GM23248 (cell line): Measurements from ENCODE around the gene PEPD.

ENCODE experiments used
- EZH2 ChIP-seq: fragments of 200-600 bp; sonication (generic); IDR thresholded peaks from 2 replicates; pipeline ENCODE4 v1.6.1; 2018; ENCODE audit warnings: antibody characterized with exemption, mild to moderate bottlenecking; ENCODE audit not compliant: insufficient read depth, poor library complexity, severe bottlenecking
- EZH2phosphoT487 ChIP-seq: fragments of 200-600 bp; sonication (generic); IDR thresholded peaks from 2 replicates; pipeline ENCODE4 v1.6.1; 2018; ENCODE audit warnings: antibody characterized with exemption, moderate library complexity, mild to moderate bottlenecking, low read depth; ENCODE audit not compliant: insufficient read depth

DNA sequence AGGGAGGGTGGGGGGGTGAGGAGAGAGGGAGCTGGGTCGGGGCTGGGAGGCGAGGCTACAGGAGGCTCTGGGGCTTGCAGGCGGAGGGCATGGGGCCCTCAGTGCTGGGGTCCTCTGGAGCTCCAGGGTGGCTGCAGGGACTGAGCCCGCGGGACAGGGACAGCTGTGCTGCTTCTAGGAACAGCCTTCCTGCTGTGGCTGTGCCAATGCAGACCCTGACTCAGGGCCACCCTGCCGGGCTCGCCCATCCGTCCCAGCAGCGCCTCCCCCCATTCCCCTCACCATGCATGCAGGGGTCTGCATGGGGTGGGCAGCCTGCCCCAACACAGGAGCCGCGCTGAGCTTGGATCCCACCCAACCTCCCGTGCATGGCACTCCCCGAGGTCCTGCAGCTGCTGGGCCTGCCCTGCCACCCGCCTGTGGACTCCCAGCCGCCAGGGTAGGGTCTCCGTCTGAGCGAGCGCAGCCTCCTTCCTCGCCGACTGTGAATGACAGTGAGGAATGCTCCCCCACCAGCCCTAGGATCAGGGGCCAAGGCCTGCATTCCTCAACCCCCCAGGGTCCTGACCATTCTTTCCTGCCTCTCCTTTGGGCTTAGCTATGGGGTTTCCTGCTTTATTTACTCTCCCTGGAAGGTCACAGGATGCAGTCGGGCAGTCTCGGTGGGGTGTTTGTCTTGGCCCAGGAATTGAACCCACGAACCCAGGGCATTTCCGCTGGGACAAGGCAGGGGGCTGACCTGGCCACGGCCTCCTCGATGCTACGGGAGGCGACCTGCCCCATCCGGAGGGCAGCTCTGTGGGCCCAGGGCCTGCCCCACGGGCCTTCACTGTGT lies 124.7 kb downstream of the PEPD start:
- TF ChIP-seq EZH2 (no peak), EZH2phosphoT487 (no peak)
